SW 1271 (cell line): ENCODE results near the gene COX7B.
A peak's percentile ranks its signal among the peaks of the same experiment; 100 is the strongest.
"Not testable (repeated sequence)": the region's sequence is repeated elsewhere in the genome, so short reads cannot be mapped to it uniquely, and the experiment has no call there.

Experiments
- DNase-seq, 2 experiments: peaks; one replicate each; lab custom pipeline; 2025; lab: John Stamatoyannopoulos, UW

The COX7B gene

GRCh38 chrX:77899081-77899828 is at the start of gene COX7B:
COX7B (plus strand) TSS chrX:77899468; CDS start chrX:77899554, 86 bp downstream.
- peak; percentile 62 to 89 for DNase-seq

GRCh38 chrX:77875372-77875771 is 23.9 kb upstream of the COX7B start:
- DNase-seq, result no peak

- not testable (repeated sequence) for DNase-seq
Observed at GRCh38 chrX:77881418-77881817, 17.9 kb upstream of the COX7B start.

- DNase-seq, result no peak
Observed at GRCh38 chrX:77892887-77893286, 6.4 kb upstream of the COX7B start.

- DNase-seq, result no peak
Observed at GRCh38 chrX:77893713-77894112, 5.6 kb upstream of the COX7B start.

- peak; percentile 50 to 85 for DNase-seq
Observed at GRCh38 chrX:77894921-77895886, 4.1 kb upstream of the COX7B start, which contains the start of gene MAGT1. MAGT1 (minus strand) TSS chrX:77895435; CDS start chrX:77895410, 25 bp downstream.

- no peak for DNase-seq
Observed at GRCh38 chrX:77900688-77901087, 1.4 kb downstream of the COX7B start.

- DNase-seq, result no peak
Observed at GRCh38 chrX:77901506-77901905, 2.2 kb downstream of the COX7B start.

GRCh38 chrX:77910108-77910840 is 11.0 kb downstream of the COX7B start, which contains the start of gene ATP7A:
ATP7A (plus strand) TSS chrX:77910693; CDS start chrX:77971642, 60,949 bp downstream.
- DNase-seq, result peak; percentile 46 to 70

GRCh38 chrX:77917294-77917933 is 18.1 kb downstream of the COX7B start:
- DNase-seq, result no peak

GRCh38 chrX:77918568-77918967 is 19.3 kb downstream of the COX7B start:
- no peak for DNase-seq

GRCh38 chrX:77919370-77919769 is 20.1 kb downstream of the COX7B start:
- DNase-seq, result not testable (repeated sequence)

- DNase-seq, result no peak
Observed at GRCh38 chrX:77922787-77923186, 23.5 kb downstream of the COX7B start.

- DNase-seq, result no peak
Observed at GRCh38 chrX:77924320-77924859, 25.1 kb downstream of the COX7B start.

- no peak for DNase-seq
Observed at GRCh38 chrX:77925764-77926163, 26.5 kb downstream of the COX7B start.

- no peak for DNase-seq
Observed at GRCh38 chrX:77930581-77930980, 31.3 kb downstream of the COX7B start.

GRCh38 chrX:77935886-77936285 is 36.6 kb downstream of the COX7B start:
- DNase-seq, result no peak

- DNase-seq, result no peak
Observed at GRCh38 chrX:77936299-77936698, 37.0 kb downstream of the COX7B start.

- DNase-seq, result no peak
Observed at GRCh38 chrX:77937291-77937690, 38.0 kb downstream of the COX7B start.

- DNase-seq, result no peak
Observed at GRCh38 chrX:77938083-77938680, 38.9 kb downstream of the COX7B start.

GRCh38 chrX:77945031-77945430 is 45.8 kb downstream of the COX7B start:
- DNase-seq, result not testable (repeated sequence)
